Endothelial cell of umbilical vein (primary cell): Measurements from ENCODE around the gene CPPED1. TPM values are rescaled to one million over a fixed set of nuclear protein-coding genes. Genes with fewer than 3 reads are reported as not detected.

ENCODE experiments used
- BruUV-seq: library from RNA; stranded (reverse); fragments of 400-500 nt; replicated peaks from 2 replicates; lab custom pipeline; 2021; lab: Mats Ljungman, UMichigan
- CTCF ChIA-PET: fragments of 300-600, 350-600 bp; sonication (Branson Sonifier 250); formaldehyde crosslinking; loops from one replicate; lab custom pipeline; 2021; ENCODE audit warnings: antibody characterized with exemption, inconsistent platforms; lab: Charles Lee
- POLR2A ChIA-PET: fragments of 300-600, 350-600 bp; sonication (Branson Sonifier 250); formaldehyde crosslinking; loops from one replicate; lab custom pipeline; 2021; ENCODE audit warnings: antibody characterized with exemption, inconsistent platforms; lab: Charles Lee
- DNase-seq: peaks from one replicate; pipeline ENCODE4 v3.0.0-alpha.2; 2011; ENCODE audit warnings: low read depth, low spot score
- FAIRE-seq: peaks from 2 replicates; lab custom pipeline; 2011; peaks lifted over from hg19 to GRCh38; lab: Jason Lieb, UNC
- H2AFZ ChIP-seq: 2 replicates; pipeline ENCODE4 v1.6.0; 2012; ENCODE audit warnings: low read depth, low read length, control low read depth, inconsistent platforms
- H3K27ac ChIP-seq: 2 replicates; pipeline ENCODE4 v1.5.1; 2011; ENCODE audit warnings: low read depth, mild to moderate bottlenecking, control low read depth, low read length, moderate library complexity; ENCODE audit not compliant: insufficient read depth
- H3K27me3 ChIP-seq, 2 experiments: 2 replicates each; pipeline versions ENCODE4 v1.6.0 to v1.6.1; 2011; ENCODE audit warnings: low read length in 2 of 2, mixed read lengths in 1 of 2; ENCODE audit not compliant: control insufficient read depth in 2 of 2, insufficient read depth in 2 of 2
- H3K36me3 ChIP-seq, 2 experiments: 2 replicates in 1 of 2; 3 replicates in 1 of 2; pipeline ENCODE4 v1.5.1; 2011; ENCODE audit warnings: low read length in 2 of 2, mild to moderate bottlenecking in 1 of 2, moderate library complexity in 1 of 2; ENCODE audit not compliant: control insufficient read depth in 2 of 2, insufficient read depth in 2 of 2; ENCODE audit errors: extremely low read depth in 1 of 2
- H3K4me1 ChIP-seq: 3 replicates; pipeline ENCODE4 v1.5.1; 2011; ENCODE audit warnings: mild to moderate bottlenecking, low read length; ENCODE audit not compliant: control insufficient read depth, insufficient read depth; ENCODE audit errors: extremely low read depth
- H3K4me2 ChIP-seq: 2 replicates; pipeline ENCODE4 v1.6.1; 2011; ENCODE audit warnings: low read length, control low read depth, mixed read lengths; ENCODE audit not compliant: insufficient read depth
- H3K4me3 ChIP-seq, 3 experiments: fragments of 200-600 bp in 1 of 3; sonication (generic), shearing (Covaris generic) in 1 of 3; replicated peaks in 1 of 3; 2 replicates each; pipeline ENCODE4 v1.5.1; 2011 to 2016; ENCODE audit warnings: control low read depth in 3 of 3, low read length in 3 of 3, mild to moderate bottlenecking in 2 of 3, inconsistent platforms in 1 of 3, low read depth in 1 of 3, moderate library complexity in 1 of 3; ENCODE audit not compliant: insufficient read depth in 1 of 3
- H3K79me2 ChIP-seq: 2 replicates; pipeline ENCODE4 v1.6.0; 2012; ENCODE audit warnings: low read length, inconsistent platforms; ENCODE audit not compliant: control insufficient read depth, insufficient read depth
- H3K9ac ChIP-seq: replicated peaks from 2 replicates; pipeline ENCODE3; 2011; ENCODE audit warnings: low read length, control low read depth; ENCODE audit not compliant: insufficient read depth; ENCODE audit errors: extremely low read depth
- H3K9me1 ChIP-seq: replicated peaks from 3 replicates; pipeline ENCODE4 v1.6.0; 2011; ENCODE audit warnings: mild to moderate bottlenecking, low read length; ENCODE audit not compliant: control insufficient read depth, insufficient read depth; ENCODE audit errors: extremely low read depth
- H3K9me3 ChIP-seq: replicated peaks from 2 replicates; pipeline ENCODE4 v1.5.1; 2012; ENCODE audit warnings: low read length, inconsistent platforms; ENCODE audit not compliant: control insufficient read depth, insufficient read depth
- H4K20me1 ChIP-seq: replicated peaks from 2 replicates; pipeline ENCODE3; 2011; ENCODE audit warnings: mild to moderate bottlenecking, low read length; ENCODE audit not compliant: control insufficient read depth, insufficient read depth; ENCODE audit errors: extremely low read depth
- JUN ChIP-seq: IDR thresholded peaks from 2 replicates; pipeline ENCODE4 v1.6.1; 2011; ENCODE audit warnings: borderline replicate concordance, low read depth; ENCODE audit not compliant: insufficient read length, insufficient read depth
- POLR2A ChIP-seq: IDR thresholded peaks from 2 replicates; pipeline ENCODE4 v1.6.1; 2012; ENCODE audit warnings: low read depth, mild to moderate bottlenecking, control low read depth, low read length
- POLR2AphosphoS5 ChIP-seq: IDR thresholded peaks from 2 replicates; pipeline ENCODE4 v1.6.1; 2012; ENCODE audit warnings: low read depth, mild to moderate bottlenecking, control low read depth, low read length, moderate library complexity; ENCODE audit not compliant: insufficient read depth
- dilution Hi-C: fragments of 300-500 bp; cut with MboI; formaldehyde crosslinking; loops from one replicate; pipeline ENCODE4 v1.15.0; 2019; ENCODE audit warnings: low sequenced_read_pairs; ENCODE audit not compliant: extremely low pct_ligation_motif_present
- intact Hi-C: fragments of 100-400 bp; cut with micrococcal nuclease; formaldehyde crosslinking; loops from one replicate; pipeline ENCODE4 v1.10.0; 2022
- polyA plus RNA-seq, 4 experiments: library from polyadenylated mRNA; depleted of rRNA in 3 of 4; stranded (reverse) in 3 of 4; unstranded in 1 of 4; fragments of >200 nt; gene quantifications; 2 replicates each; pipeline versions ENCODE4 v1.2.1 to v1.2.3, GENCODE V29; 2011 to 2012; ENCODE audit warnings: missing spikeins in 1 of 4
- total RNA-seq: library from RNA; stranded (reverse); gene quantifications from 2 replicates; pipeline ENCODE4 v1.2.3, GENCODE V29; 2021

CPPED1 gene
- total and polyA plus RNA-seq, 2 donors (not counting 3 experiments of a cell fraction or from before 2014, with no cell fraction given) = 27.9 to 59.3 TPM

GRCh38 chr16:12833926-12834325, 30.2 kb upstream of the CPPED1 start:
- BruUV-seq = no TSS peak
- no peak overlapping the region for H2AFZ ChIP-seq
- FAIRE-seq (no peak), DNase-seq (no peak)
- ChIA-PET POLR2A (no interaction called here), CTCF (no interaction called here)
- no peaks in the 10 kb centered on the region for H3K27me3 ChIP-seq
- no peak overlapping the region for H3K4me3 ChIP-seq
- H4K20me1 ChIP-seq = no peaks in the 10 kb centered on the region
- H3K9me1 ChIP-seq = no peaks in the 10 kb centered on the region
- no peaks in the 10 kb centered on the region for H3K4me1 ChIP-seq
- no peaks in the 10 kb centered on the region for H3K9me3 ChIP-seq
- intact Hi-C loops (no loop called here), dilution Hi-C loops (no loop called here)
- H3K9ac ChIP-seq = no peak overlapping the region
- H3K4me2 ChIP-seq = no peak overlapping the region
- no peaks in the 10 kb centered on the region for H3K79me2 ChIP-seq
- no peaks in the 10 kb centered on the region for H3K36me3 ChIP-seq
- no peak overlapping the region for H3K27ac ChIP-seq
- TF ChIP-seq JUN = peak; percentile 2
- no peak for TF ChIP-seq POLR2AphosphoS5

GRCh38 chr16:12829096-12829888, 25.6 kb upstream of the CPPED1 start:
- BruUV-seq = no TSS peak
- no peaks in the 10 kb centered on the region for H3K27me3 ChIP-seq
- H3K36me3 ChIP-seq = no peaks in the 10 kb centered on the region
- no peaks in the 10 kb centered on the region for H3K9me1 ChIP-seq
- no peak overlapping the region for H2AFZ ChIP-seq
- H3K79me2 ChIP-seq = no peaks in the 10 kb centered on the region
- ChIA-PET POLR2A (interaction anchor here (0.7 kb wide), 1 partner anchor 240 kb away, joined by 3 read pairs; no protein-coding TSS in a partner anchor), CTCF (interaction anchor here (0.6 to 1.4 kb wide), 7 partner anchors 11 to 734 kb away, joined by 3 to 4 read pairs (median 3); no protein-coding TSS in a partner anchor)
- dilution Hi-C loops (no loop called here), intact Hi-C loops (no loop called here)
- no peak overlapping the region for H3K9ac ChIP-seq
- TF ChIP-seq POLR2AphosphoS5 (no peak), JUN (no peak), POLR2A (no peak)
- H3K4me2 ChIP-seq = no peak overlapping the region
- FAIRE-seq = peak; percentile 92
- no peaks in the 10 kb centered on the region for H3K4me1 ChIP-seq
- no peak overlapping the region for H3K27ac ChIP-seq
- no peaks in the 10 kb centered on the region for H4K20me1 ChIP-seq
- no peak for DNase-seq
- no peaks in the 10 kb centered on the region for H3K9me3 ChIP-seq
- no peak overlapping the region for H3K4me3 ChIP-seq
